ENCODE results near the gene BBS10. TPM values are rescaled to one million over a fixed set of nuclear protein-coding genes. Genes with fewer than 3 reads are reported as not detected.
"Not testable (repeated sequence)": the region's sequence is repeated elsewhere in the genome, so short reads cannot be mapped to it uniquely, and the experiment has no call there.

The BBS10 gene
- total RNA-seq, 1 experiment from 2014 or later, result 7.8 TPM

DNA sequence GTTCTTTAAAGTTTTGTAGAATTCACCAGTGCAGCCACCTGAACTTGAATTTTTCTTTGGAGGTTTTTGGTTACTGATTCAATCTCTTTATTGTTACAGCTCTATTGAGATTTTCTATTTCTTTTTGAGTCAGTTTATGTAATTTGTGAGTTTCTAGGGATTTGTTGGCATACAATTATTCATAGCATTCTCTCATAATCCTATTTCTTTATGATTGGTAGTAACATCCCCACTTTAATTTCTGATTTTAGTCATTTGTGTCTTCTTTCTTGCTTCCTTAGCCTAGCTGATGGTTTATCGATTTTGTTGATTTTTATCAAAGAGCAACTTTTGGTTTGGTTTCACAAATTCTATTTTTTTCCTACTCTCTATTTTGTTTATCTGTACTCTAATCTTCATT is 17.9 kb upstream of the BBS10 start:
- in situ Hi-C loops (cut with HindIII; ENCODE audit: low pct_unique_long_range_greater_than_20kb, low sequenced_read_pairs), result no loop called here
- no peak overlapping the region for H3K4me3 ChIP-seq (ENCODE audit: low read depth in 2 of 2, low read length in 2 of 2)
- DNase-seq (ENCODE audit: low read depth, low spot score) (no peak), ATAC-seq (no peak)
- BruUV-seq (replicated peaks), result no TSS peak
- H3K9me3 ChIP-seq (ENCODE audit: control insufficient read depth, insufficient read depth, low read depth, low read length), result peaks cover 11% of the 10 kb centered on the region; the same call in 1 of the 2 replicates
- no peaks in the 10 kb centered on the region for H3K4me1 ChIP-seq (ENCODE audit: control insufficient read depth, insufficient read depth, low read length)
- POLR2A ChIA-PET, result interaction anchor here (0.7 kb wide), 1 partner anchor 327 kb away, joined by 3 read pairs; no protein-coding TSS in a partner anchor
- peaks cover 12% of the 10 kb centered on the region for H3K36me3 ChIP-seq (ENCODE audit: control insufficient read depth, insufficient read depth, low read length)
- CTCF ChIA-PET, result no interaction called here
- intact Hi-C loops (cut with micrococcal nuclease; ENCODE audit: unreplicated experiment), result no loop called here
- no peak for TF ChIP-seq SIN3A (IDR thresholded peaks at IDR 0.05; ENCODE audit: borderline replicate concordance, insufficient read depth, low read depth, low read length)
- no peak overlapping the region for H3K27ac ChIP-seq (ENCODE audit: low read length)
- H3K27me3 ChIP-seq (ENCODE audit: control insufficient read depth, insufficient read depth, low read length), result no peaks in the 10 kb centered on the region

DNA sequence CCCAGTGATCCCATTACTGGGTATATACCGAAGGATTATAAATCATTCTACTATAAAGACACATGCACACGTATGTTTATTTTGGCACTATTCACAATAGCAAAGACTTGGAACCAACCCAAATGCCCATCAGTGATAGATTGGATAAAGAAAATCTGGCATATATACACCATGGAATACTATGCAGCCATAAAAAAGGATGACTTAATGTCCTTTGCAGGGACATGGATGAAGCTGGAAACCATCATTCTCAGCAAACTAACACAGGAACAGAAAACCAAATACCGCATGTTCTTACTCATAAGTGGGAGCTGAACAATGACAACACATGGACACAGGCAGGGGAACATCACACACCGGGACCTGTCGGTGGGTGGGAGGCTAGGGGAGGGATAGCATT is 15.9 kb upstream of the BBS10 start:
- DNase-seq (ENCODE audit: low read depth, low spot score); BruUV-seq (replicated peaks); ATAC-seq; H3K27me3 ChIP-seq (ENCODE audit: control insufficient read depth, insufficient read depth, low read length); intact Hi-C loops (cut with micrococcal nuclease; ENCODE audit: unreplicated experiment); CTCF ChIA-PET; H3K4me1 ChIP-seq (ENCODE audit: control insufficient read depth, insufficient read depth, low read length); H3K36me3 ChIP-seq (ENCODE audit: control insufficient read depth, insufficient read depth, low read length); H3K4me3 ChIP-seq (ENCODE audit: low read depth in 2 of 2, low read length in 2 of 2); in situ Hi-C loops (cut with HindIII; ENCODE audit: low pct_unique_long_range_greater_than_20kb, low sequenced_read_pairs); H3K27ac ChIP-seq (ENCODE audit: low read length): not testable (repeated sequence)
- POLR2A ChIA-PET, result interaction anchor here (0.6 kb wide), 1 partner anchor 184 kb away, joined by 7 read pairs; no protein-coding TSS in a partner anchor
- peaks cover 11% of the 10 kb centered on the region; the same call in 1 of the 2 replicates for H3K9me3 ChIP-seq (ENCODE audit: control insufficient read depth, insufficient read depth, low read depth, low read length)

DNA sequence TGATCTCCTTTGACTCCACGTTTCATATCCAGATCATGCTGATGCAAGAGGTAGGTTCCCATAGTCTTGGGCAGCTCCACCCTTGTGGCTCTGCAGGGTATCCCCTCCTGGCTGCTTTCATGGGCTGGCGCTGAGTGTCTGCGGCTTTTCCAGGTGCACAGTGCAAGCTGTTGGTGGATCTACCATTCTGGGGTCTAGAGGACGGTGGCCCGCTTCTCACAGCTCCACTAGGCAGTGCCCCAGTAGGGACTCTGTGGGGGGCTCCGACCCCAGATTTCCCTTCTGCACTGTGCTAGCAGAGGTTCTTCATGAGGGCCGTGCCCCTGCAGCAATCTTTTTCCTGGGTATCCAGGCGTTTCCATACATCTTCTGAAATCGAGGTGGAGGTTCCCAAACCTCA is 12.1 kb upstream of the BBS10 start:
- Histone ChIP-seq H3K4me3 (ENCODE audit: low read depth in 2 of 2, low read length in 2 of 2) (no peak overlapping the region), H3K27me3 (ENCODE audit: control insufficient read depth, insufficient read depth, low read length) (no peaks in the 10 kb centered on the region), H3K9me3 (ENCODE audit: control insufficient read depth, insufficient read depth, low read depth, low read length) (no peaks in the 10 kb centered on the region), H3K36me3 (ENCODE audit: control insufficient read depth, insufficient read depth, low read length) (peaks cover 5% of the 10 kb centered on the region), H3K27ac (ENCODE audit: low read length) (no peak overlapping the region), H3K4me1 (ENCODE audit: control insufficient read depth, insufficient read depth, low read length) (no peaks in the 10 kb centered on the region; the same call in 1 of the 2 replicates)
- DNase-seq (ENCODE audit: low read depth, low spot score), result no peak
- in situ Hi-C loops (cut with HindIII; ENCODE audit: low pct_unique_long_range_greater_than_20kb, low sequenced_read_pairs), result no loop called here
- no peak for ATAC-seq
- TF ChIP-seq SIN3A (IDR thresholded peaks at IDR 0.05; ENCODE audit: borderline replicate concordance, insufficient read depth, low read depth, low read length) (no peak), POLR2AphosphoS5 (IDR thresholded peaks at IDR 0.05; ENCODE audit: low read depth, low read length) (no peak), TCF7L2 (IDR thresholded peaks at IDR 0.05; ENCODE audit: low read depth, low read length) (no peak)
- TF ChIP-seq, protein P1, sequence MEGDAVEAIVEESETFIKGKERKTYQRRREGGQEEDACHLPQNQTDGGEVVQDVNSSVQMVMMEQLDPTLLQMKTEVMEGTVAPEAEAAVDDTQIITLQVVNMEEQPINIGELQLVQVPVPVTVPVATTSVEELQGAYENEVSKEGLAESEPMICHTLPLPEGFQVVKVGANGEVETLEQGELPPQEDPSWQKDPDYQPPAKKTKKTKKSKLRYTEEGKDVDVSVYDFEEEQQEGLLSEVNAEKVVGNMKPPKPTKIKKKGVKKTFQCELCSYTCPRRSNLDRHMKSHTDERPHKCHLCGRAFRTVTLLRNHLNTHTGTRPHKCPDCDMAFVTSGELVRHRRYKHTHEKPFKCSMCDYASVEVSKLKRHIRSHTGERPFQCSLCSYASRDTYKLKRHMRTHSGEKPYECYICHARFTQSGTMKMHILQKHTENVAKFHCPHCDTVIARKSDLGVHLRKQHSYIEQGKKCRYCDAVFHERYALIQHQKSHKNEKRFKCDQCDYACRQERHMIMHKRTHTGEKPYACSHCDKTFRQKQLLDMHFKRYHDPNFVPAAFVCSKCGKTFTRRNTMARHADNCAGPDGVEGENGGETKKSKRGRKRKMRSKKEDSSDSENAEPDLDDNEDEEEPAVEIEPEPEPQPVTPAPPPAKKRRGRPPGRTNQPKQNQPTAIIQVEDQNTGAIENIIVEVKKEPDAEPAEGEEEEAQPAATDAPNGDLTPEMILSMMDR (IDR thresholded peaks at IDR 0.05), result no peak
- TF ChIP-seq, protein P2, sequence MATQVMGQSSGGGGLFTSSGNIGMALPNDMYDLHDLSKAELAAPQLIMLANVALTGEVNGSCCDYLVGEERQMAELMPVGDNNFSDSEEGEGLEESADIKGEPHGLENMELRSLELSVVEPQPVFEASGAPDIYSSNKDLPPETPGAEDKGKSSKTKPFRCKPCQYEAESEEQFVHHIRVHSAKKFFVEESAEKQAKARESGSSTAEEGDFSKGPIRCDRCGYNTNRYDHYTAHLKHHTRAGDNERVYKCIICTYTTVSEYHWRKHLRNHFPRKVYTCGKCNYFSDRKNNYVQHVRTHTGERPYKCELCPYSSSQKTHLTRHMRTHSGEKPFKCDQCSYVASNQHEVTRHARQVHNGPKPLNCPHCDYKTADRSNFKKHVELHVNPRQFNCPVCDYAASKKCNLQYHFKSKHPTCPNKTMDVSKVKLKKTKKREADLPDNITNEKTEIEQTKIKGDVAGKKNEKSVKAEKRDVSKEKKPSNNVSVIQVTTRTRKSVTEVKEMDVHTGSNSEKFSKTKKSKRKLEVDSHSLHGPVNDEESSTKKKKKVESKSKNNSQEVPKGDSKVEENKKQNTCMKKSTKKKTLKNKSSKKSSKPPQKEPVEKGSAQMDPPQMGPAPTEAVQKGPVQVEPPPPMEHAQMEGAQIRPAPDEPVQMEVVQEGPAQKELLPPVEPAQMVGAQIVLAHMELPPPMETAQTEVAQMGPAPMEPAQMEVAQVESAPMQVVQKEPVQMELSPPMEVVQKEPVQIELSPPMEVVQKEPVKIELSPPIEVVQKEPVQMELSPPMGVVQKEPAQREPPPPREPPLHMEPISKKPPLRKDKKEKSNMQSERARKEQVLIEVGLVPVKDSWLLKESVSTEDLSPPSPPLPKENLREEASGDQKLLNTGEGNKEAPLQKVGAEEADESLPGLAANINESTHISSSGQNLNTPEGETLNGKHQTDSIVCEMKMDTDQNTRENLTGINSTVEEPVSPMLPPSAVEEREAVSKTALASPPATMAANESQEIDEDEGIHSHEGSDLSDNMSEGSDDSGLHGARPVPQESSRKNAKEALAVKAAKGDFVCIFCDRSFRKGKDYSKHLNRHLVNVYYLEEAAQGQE (IDR thresholded peaks at IDR 0.05; ENCODE audit: insufficient read depth in 1 of 2, low read depth in 2 of 2, low read length in 1 of 2), result no peak
- ChIA-PET POLR2A (no interaction called here), CTCF (no interaction called here)
- intact Hi-C loops (cut with micrococcal nuclease; ENCODE audit: unreplicated experiment), result no loop called here
- no TSS peak for BruUV-seq (replicated peaks)

Measured in Panc1 (cell line).